ENCODE measurements around the gene ANKRD2.

ANKRD2 gene

DNA sequence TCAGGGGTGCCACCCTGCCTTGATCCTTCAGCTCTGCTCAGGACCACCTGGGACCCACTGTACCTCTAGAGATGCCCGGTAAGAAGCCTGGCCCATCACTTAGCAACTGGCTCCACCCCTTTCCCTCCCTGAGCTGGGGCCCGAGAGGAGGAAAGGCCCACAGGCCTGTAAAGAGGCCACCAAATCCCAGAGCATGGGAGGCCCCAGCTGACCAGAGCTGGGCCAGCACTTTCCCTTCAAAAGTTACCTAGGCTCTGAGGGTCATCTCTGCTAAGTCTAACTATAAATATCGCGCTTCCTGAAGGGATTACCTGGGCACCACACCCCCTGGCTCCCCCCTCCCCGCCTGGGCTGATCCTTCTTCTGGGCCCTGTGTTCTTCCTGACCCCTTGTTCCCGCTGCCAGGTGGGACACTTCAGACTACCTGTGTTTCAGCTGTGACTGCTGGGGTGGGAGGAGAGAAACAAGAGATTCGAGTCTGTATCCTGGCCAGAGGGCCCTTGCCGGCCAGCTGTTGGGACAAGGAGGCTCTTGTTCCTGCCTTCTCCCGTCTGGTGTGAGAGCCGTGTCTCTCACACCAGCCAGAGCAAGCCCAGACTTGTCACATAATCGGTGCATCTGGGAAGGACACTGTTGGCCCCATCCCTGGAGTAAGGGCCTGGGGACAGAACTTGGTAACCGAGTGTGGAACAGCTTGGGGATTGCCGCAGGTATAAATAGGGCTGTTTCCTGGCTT is 22.8 kb upstream of the ANKRD2 start:
- TF ChIP-seq, protein P1, sequence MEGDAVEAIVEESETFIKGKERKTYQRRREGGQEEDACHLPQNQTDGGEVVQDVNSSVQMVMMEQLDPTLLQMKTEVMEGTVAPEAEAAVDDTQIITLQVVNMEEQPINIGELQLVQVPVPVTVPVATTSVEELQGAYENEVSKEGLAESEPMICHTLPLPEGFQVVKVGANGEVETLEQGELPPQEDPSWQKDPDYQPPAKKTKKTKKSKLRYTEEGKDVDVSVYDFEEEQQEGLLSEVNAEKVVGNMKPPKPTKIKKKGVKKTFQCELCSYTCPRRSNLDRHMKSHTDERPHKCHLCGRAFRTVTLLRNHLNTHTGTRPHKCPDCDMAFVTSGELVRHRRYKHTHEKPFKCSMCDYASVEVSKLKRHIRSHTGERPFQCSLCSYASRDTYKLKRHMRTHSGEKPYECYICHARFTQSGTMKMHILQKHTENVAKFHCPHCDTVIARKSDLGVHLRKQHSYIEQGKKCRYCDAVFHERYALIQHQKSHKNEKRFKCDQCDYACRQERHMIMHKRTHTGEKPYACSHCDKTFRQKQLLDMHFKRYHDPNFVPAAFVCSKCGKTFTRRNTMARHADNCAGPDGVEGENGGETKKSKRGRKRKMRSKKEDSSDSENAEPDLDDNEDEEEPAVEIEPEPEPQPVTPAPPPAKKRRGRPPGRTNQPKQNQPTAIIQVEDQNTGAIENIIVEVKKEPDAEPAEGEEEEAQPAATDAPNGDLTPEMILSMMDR (IDR thresholded peaks at IDR 0.05): no peak

DNA sequence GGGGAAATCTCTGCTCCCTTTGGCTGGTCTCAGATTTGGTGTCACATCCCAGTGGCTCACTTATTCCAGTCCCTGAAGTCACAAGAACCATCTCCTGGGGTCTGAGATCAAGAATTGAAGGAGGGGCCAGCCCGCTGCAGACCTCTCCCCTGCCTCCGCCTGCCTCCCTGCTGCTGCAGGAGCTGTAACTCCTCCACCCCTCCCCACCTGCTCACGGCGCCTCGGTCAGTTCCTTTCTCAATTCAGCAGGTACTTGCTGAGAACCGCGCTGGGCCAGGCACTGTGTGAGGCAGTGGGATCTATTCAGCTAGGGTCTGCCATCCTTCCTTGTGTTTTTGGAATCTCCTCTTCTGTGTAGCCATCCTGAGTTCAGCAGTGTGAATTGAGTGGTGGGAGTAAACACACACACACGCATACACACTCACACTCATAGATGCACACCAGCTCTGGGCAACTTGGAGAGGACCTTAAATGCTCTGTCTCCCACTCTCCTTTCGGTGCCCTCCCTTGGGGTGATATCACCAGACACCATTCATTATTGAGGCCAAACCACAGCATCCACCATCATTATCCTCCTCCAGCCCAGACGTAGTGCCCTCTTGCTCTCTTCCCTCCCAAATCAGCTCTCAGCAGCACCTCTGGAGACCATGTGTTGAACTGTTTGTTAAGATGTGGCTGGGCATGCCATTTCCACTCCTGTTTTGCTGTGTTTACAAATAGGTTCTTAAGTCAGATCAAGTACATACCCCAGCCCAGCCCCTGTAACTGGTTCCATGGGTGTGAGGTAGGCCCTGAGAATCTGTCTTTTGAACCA is 22.0 kb upstream of the ANKRD2 start:
- TF ChIP-seq, protein P1 (IDR thresholded peaks at IDR 0.05): no peak

DNA sequence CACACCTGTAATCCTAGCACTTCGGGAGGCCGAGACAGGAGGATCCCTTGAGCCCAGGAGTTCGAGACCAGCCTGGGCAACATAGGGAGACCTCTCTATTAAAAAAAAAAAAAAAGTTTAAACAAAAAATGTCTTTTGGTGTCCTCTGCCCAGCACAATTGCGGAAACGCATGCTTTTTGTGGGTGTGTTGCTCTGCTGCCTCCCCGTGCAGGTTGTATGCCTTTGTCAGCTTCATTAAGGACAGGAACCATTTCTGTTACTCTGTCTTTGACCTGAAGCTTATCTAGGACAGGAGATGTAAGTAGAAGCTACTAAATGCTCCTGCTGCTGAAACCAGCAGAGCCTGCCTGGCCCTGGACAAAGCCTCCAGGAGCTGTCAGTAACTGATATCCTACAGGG is 21.3 kb upstream of the ANKRD2 start:
- TF ChIP-seq, protein P1 (IDR thresholded peaks at IDR 0.05): no peak

DNA sequence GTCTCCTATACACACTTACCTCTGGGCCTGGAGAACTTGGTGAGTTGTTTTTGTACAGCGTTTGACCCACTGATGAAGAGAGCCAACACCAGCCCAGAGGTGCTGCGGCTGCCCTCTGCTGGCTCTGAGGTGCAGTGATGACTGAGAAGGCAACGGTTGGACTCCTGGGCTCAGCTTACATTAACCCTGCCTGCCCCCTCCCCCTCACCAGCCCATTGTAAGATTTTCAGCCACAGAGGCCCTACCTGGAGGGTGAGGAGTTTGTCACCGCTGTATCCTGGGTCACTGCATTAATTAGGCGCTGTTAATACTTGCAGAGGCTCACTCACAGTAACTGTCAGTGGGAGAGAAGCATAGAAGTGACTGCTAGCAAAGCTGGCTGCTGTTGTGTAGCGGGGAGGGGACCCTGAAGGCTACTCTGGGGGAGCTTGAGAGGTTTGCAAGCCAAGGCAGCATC is 19.0 kb upstream of the ANKRD2 start:
- TF ChIP-seq, protein P1 (IDR thresholded peaks at IDR 0.05): peak; percentile 83

DNA sequence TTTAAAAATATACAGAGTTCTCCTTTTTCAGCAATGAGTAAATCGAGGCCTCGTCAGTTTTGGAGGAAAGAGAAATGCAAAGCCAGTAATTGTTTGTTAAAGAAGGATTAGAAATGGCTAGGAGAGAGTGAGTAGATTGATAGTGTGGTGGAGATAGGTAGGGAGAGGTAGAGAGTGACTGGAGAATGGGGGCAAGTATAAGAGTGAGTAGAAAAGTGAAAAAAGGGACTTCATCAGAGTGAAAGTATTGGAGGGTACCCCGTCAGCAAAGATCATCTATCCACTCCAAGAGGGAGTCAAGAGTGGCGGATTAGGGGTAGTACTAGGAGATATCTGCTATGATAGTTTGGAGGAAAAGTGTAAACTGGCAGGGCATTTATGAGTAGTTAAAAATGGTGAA is 9.2 kb upstream of the ANKRD2 start:
- TF ChIP-seq, protein P1 (IDR thresholded peaks at IDR 0.05): no peak

DNA sequence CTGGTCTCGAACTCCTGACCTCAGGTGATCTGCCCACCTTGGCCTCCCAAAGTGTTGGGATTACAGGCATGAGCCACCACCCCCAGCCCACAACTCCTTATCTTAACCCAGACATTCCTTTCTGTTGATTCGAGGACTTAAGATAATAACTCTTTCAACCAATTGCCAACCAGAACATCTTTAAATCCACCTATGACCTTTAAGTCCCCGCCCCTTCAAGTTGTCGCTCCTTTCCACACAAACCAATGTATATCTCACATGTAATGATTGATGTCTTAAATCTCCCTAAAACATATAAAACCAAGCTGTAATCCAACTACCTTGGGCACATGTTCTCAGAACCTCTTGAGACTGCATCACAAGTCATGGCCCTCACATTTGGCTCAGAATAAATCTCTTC is 7.8 kb upstream of the ANKRD2 start:
- TF ChIP-seq, protein P1 (IDR thresholded peaks at IDR 0.05): no peak

DNA sequence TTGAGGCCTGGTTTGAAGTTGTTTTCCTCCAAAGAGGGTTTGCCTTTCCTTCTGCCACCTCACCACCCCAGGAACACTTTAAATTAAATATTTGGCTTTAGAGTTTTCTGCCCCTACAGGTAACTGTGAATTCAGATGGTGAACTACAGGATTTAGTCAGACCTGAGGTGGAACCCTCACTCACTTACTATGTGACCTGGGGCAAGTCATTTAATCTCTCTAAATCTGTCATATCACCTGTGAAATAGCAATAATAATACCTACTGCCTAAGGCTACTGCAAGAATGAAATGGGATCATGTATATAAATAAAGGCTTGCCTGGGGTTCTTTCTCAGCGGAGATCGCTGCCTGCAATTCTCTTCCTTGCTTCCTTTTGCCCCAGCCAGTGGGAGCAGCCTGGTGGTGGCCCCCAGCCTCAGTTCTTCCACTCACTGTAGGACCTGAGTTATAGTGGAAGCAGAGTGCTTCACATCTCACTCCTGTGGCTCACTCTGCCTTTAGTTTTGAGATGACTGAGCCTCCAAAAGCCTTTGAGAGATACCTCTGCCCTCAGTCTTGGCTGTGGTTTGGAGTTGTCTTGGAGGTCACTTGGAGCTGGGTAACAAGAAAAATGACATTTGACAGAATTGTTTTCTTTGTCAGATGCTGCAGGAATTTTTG is 6.1 kb upstream of the ANKRD2 start:
- TF ChIP-seq, protein P1 (IDR thresholded peaks at IDR 0.05): no peak
